IPS-20b (cell line): Measurements from ENCODE around the gene SRD5A2.

Source experiments
- H3K27ac ChIP-seq: one replicate; pipeline ENCODE4 v1.5.1; 2013; ENCODE audit warnings: low read length
- H3K27me3 ChIP-seq: 2 replicates; pipeline ENCODE4 v1.6.1; 2013; ENCODE audit warnings: mild to moderate bottlenecking, low read length, inconsistent platforms; ENCODE audit not compliant: insufficient read depth
- H3K36me3 ChIP-seq: 2 replicates; pipeline ENCODE4 v1.6.1; 2013; ENCODE audit warnings: low read depth, mild to moderate bottlenecking, inconsistent platforms, low read length, moderate library complexity; ENCODE audit not compliant: insufficient read depth
- H3K4me1 ChIP-seq: 2 replicates; pipeline ENCODE4 v1.6.1; 2013; ENCODE audit warnings: mild to moderate bottlenecking, control low read depth, inconsistent platforms, low read length, moderate library complexity; ENCODE audit not compliant: insufficient read depth
- H3K4me3 ChIP-seq: 2 replicates; pipeline ENCODE4 v1.5.1; 2013; ENCODE audit warnings: mild to moderate bottlenecking, low read length, inconsistent platforms
- H3K9ac ChIP-seq: 2 replicates; pipeline ENCODE4 v1.6.1; 2013; ENCODE audit warnings: low read depth, mild to moderate bottlenecking, inconsistent platforms, low read length, moderate library complexity
- H3K9me3 ChIP-seq: 2 replicates; pipeline ENCODE4 v1.6.1; 2013; ENCODE audit warnings: mild to moderate bottlenecking, low read depth, low read length, inconsistent platforms; ENCODE audit not compliant: insufficient read depth

SRD5A2 gene

GRCh38 chr2:31561823-31562222 lies 18.9 kb downstream of the SRD5A2 start:
- Histone ChIP-seq H3K4me3 (no peak overlapping the region), H3K9me3 (peaks cover 5% of the 10 kb centered on the region; the same call in 1 of the 2 replicates), H3K27ac (no peak overlapping the region), H3K27me3 (no peaks in the 10 kb centered on the region), H3K4me1 (no peaks in the 10 kb centered on the region), H3K9ac (no peak overlapping the region), H3K36me3 (no peaks in the 10 kb centered on the region)

- Histone ChIP-seq H3K27me3 (no peaks in the 10 kb centered on the region), H3K4me3 (no peak overlapping the region), H3K9me3 (peaks cover 17% of the 10 kb centered on the region; the same call in 1 of the 2 replicates), H3K27ac (no peak overlapping the region), H3K36me3 (no peaks in the 10 kb centered on the region), H3K4me1 (no peaks in the 10 kb centered on the region), H3K9ac (no peak overlapping the region)
Measured at GRCh38 chr2:31558401-31559295, 22.1 kb downstream of the SRD5A2 start.

- no peak overlapping the region for H3K4me3 ChIP-seq
- H3K4me1 ChIP-seq: no peaks in the 10 kb centered on the region
- H3K9ac ChIP-seq: no peak overlapping the region
- no peaks in the 10 kb centered on the region for H3K36me3 ChIP-seq
- no peak overlapping the region for H3K27ac ChIP-seq
- no peaks in the 10 kb centered on the region for H3K27me3 ChIP-seq
- peaks cover 17% of the 10 kb centered on the region; the same call in 1 of the 2 replicates for H3K9me3 ChIP-seq
Measured at GRCh38 chr2:31556940-31557339, 23.8 kb downstream of the SRD5A2 start.

- Histone ChIP-seq H3K27me3 (no peaks in the 10 kb centered on the region), H3K4me1 (no peaks in the 10 kb centered on the region), H3K27ac (no peak overlapping the region), H3K4me3 (no peak overlapping the region), H3K9ac (no peak overlapping the region), H3K36me3 (no peaks in the 10 kb centered on the region), H3K9me3 (peaks cover 17% of the 10 kb centered on the region; the same call in 1 of the 2 replicates)
Measured at GRCh38 chr2:31555967-31556706, 24.6 kb downstream of the SRD5A2 start.

GRCh38 chr2:31553362-31553761 lies 27.4 kb downstream of the SRD5A2 start:
- Histone ChIP-seq H3K4me3 (no peak overlapping the region), H3K27me3 (no peaks in the 10 kb centered on the region), H3K9me3 (peaks cover 17% of the 10 kb centered on the region; the same call in 1 of the 2 replicates), H3K27ac (no peak overlapping the region), H3K9ac (no peak overlapping the region), H3K4me1 (no peaks in the 10 kb centered on the region), H3K36me3 (no peaks in the 10 kb centered on the region)

- Histone ChIP-seq H3K4me3 (no peak overlapping the region), H3K4me1 (no peaks in the 10 kb centered on the region), H3K36me3 (no peaks in the 10 kb centered on the region), H3K9me3 (peaks cover 5% of the 10 kb centered on the region; the same call in 1 of the 2 replicates), H3K27ac (no peak overlapping the region), H3K9ac (no peak overlapping the region), H3K27me3 (no peaks in the 10 kb centered on the region)
Measured at GRCh38 chr2:31547485-31547884, 33.3 kb downstream of the SRD5A2 start.

GRCh38 chr2:31541853-31542252 lies 38.9 kb downstream of the SRD5A2 start:
- H3K36me3 ChIP-seq: no peaks in the 10 kb centered on the region
- peaks cover 5% of the 10 kb centered on the region; the same call in 1 of the 2 replicates for H3K9me3 ChIP-seq
- no peak overlapping the region for H3K4me3 ChIP-seq
- no peak overlapping the region for H3K27ac ChIP-seq
- H3K27me3 ChIP-seq: no peaks in the 10 kb centered on the region
- no peaks in the 10 kb centered on the region for H3K4me1 ChIP-seq
- no peak overlapping the region for H3K9ac ChIP-seq

- H3K27me3 ChIP-seq: no peaks in the 10 kb centered on the region
- no peaks in the 10 kb centered on the region for H3K4me1 ChIP-seq
- no peak overlapping the region for H3K4me3 ChIP-seq
- no peak overlapping the region for H3K9ac ChIP-seq
- no peaks in the 10 kb centered on the region for H3K36me3 ChIP-seq
- peaks cover 5% of the 10 kb centered on the region; the same call in 1 of the 2 replicates for H3K9me3 ChIP-seq
- no peak overlapping the region for H3K27ac ChIP-seq
Measured at GRCh38 chr2:31539505-31539904, 41.2 kb downstream of the SRD5A2 start.

- Histone ChIP-seq H3K27me3 (no peaks in the 10 kb centered on the region), H3K4me3 (no peak overlapping the region), H3K9ac (no peak overlapping the region), H3K27ac (no peak overlapping the region), H3K9me3 (no peaks in the 10 kb centered on the region), H3K4me1 (no peaks in the 10 kb centered on the region), H3K36me3 (no peaks in the 10 kb centered on the region)
Measured at GRCh38 chr2:31535768-31536167, 45.0 kb downstream of the SRD5A2 start.

GRCh38 chr2:31534636-31535035 lies 46.1 kb downstream of the SRD5A2 start:
- Histone ChIP-seq H3K36me3 (no peaks in the 10 kb centered on the region), H3K27me3 (no peaks in the 10 kb centered on the region), H3K4me3 (no peak overlapping the region), H3K9me3 (no peaks in the 10 kb centered on the region), H3K27ac (no peak overlapping the region), H3K4me1 (no peaks in the 10 kb centered on the region), H3K9ac (no peak overlapping the region)

GRCh38 chr2:31533036-31533435 lies 47.7 kb downstream of the SRD5A2 start:
- Histone ChIP-seq H3K4me3 (no peak overlapping the region), H3K4me1 (no peaks in the 10 kb centered on the region), H3K9me3 (no peaks in the 10 kb centered on the region), H3K9ac (no peak overlapping the region), H3K27ac (no peak overlapping the region), H3K36me3 (no peaks in the 10 kb centered on the region), H3K27me3 (no peaks in the 10 kb centered on the region)

- no peaks in the 10 kb centered on the region for H3K4me1 ChIP-seq
- no peaks in the 10 kb centered on the region for H3K36me3 ChIP-seq
- no peaks in the 10 kb centered on the region for H3K27me3 ChIP-seq
- no peak overlapping the region for H3K4me3 ChIP-seq
- H3K9me3 ChIP-seq: no peaks in the 10 kb centered on the region
- no peak overlapping the region for H3K9ac ChIP-seq
- H3K27ac ChIP-seq: no peak overlapping the region
Measured at GRCh38 chr2:31531101-31531500, 49.6 kb downstream of the SRD5A2 start.
